Myometrial cell (primary cell): ENCODE results near the gene GDI2. TPM values are rescaled to one million over a fixed set of nuclear protein-coding genes. Genes with fewer than 3 reads are reported as not detected.

Source experiments
- total RNA-seq: library from RNA; depleted of rRNA; stranded (reverse); fragments of >200 nt; gene quantifications from 2 replicates; pipeline ENCODE4 v1.2.3, GENCODE V29; 2015

The GDI2 gene
- 385 and 432 TPM in 2 replicates for total RNA-seq

DNA sequence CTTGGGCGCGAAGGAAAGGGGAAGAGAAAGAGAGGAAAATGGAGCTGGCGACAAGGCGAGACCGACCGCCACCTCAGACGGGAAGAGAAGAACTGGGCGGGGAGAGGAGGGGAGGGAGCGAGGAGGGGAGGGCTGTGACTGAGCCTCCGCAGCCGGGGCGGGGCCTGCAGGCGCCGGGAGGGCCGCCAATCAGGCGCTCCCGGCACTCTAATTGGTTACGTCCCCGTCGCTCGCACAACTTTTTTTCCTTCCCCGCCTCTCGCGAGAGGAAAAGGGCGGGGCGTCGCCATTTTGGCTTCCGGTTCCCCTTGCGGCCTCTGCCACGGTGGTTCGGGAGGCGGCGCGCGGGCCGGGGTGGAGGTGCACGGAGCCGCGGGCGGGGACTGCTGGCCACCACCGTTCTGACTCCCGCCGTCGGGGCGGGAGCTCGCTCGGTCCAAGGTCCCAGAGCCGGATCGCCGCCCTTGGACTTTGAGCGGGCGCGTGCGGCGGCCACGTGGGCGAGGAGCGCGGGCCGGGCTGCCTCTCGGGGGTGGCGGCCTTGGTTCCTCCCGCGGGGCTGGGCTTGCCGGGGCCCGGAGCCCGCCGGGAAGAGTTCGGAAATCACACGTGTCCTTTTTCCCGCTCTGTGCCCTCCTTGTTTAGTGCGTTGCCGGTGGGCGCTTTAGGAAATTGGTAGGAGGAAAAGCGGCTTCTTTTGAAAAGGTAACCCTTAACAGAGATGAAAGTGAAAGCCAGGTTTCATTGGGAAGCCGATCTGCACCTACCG lies at the start of gene GDI2:
GDI2 (minus strand) TSS at position 94 of the 769 bp plus-strand sequence. CDS start 176 bp downstream, outside the sequence.

Other genes with a start within 250 kb of the GDI2 start
- gene ASB13, start 146.8 kb downstream of the GDI2 start, total RNA-seq = 9.0 and 11.0 TPM in 2 replicates
- gene TASOR2, start 128.6 kb downstream of the GDI2 start, total RNA-seq = 33.2 and 38.3 TPM in 2 replicates
- 7.1 and 9.2 TPM in 2 replicates for gene ANKRD16, start 76.5 kb upstream of the GDI2 start, total RNA-seq
- 79.6 and 98.9 TPM in 2 replicates for gene FBH1, start 76.8 kb upstream of the GDI2 start, total RNA-seq
- gene IL15RA, start 164.1 kb upstream of the GDI2 start, total RNA-seq = 11.9 and 15.6 TPM in 2 replicates
- not detected in 2 replicates for gene IL2RA, start 248.9 kb upstream of the GDI2 start, total RNA-seq